HG03135 (cell line): Measurements from ENCODE around the gene CPSF4.
A peak's percentile ranks its signal among the peaks of the same experiment; 100 is the strongest.
"Not testable (repeated sequence)": the region's sequence is repeated elsewhere in the genome, so short reads cannot be mapped to it uniquely, and the experiment has no call there.

Experiments used
- ATAC-seq: cut with Tn5 transposase; IDR thresholded peaks from one replicate; pipeline ENCODE4 v1.9.1; 2021; ENCODE audit warnings: mild to moderate bottlenecking, moderate library complexity; ENCODE audit not compliant: unreplicated experiment

CPSF4 gene

GRCh38 chr7:99478464-99479440, 40.0 kb downstream of the CPSF4 start:
- no peak for ATAC-seq

- ATAC-seq, result no peak
Measured at GRCh38 chr7:99485094-99485493, 46.4 kb downstream of the CPSF4 start.

DNA sequence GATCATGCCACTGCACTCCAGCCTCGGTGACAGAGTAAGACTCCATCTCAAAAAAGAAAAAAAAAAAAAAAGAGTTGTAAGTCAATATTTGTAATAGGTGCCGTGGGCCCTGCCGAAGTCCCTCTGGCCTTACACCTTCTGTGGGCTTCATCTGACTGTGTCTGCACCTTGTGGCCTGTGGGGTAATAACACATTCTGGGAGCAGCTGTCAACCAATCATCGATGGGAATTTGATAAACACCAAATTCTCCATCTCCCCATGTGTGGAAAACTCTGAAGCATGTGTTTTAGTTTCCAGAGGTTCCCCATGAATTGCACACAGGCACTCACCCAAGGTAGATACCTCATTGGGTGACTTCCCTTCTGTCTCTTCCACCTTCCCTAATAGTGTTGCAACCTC, 50.5 kb downstream of the CPSF4 start:
- ATAC-seq, result no peak

DNA sequence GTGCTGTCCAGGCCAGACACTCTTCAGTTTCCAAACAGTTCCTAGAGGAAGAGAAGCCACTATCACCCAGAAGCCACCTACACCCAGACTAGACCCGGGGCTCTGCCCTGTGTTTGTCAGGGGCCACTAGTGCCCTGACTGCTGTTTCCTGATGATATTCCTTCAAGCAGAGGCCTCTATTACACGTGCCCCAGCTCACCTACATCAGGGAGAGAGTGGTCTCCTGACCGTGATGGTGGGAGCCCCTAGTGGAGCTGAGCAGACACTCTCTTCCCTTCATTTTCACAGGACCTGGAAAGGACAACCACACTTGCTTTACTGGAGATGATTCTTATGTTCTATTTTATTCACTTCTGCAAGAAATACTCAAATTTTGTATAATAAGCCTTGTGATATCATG, 52.1 kb downstream of the CPSF4 start:
- ATAC-seq, result no peak

DNA sequence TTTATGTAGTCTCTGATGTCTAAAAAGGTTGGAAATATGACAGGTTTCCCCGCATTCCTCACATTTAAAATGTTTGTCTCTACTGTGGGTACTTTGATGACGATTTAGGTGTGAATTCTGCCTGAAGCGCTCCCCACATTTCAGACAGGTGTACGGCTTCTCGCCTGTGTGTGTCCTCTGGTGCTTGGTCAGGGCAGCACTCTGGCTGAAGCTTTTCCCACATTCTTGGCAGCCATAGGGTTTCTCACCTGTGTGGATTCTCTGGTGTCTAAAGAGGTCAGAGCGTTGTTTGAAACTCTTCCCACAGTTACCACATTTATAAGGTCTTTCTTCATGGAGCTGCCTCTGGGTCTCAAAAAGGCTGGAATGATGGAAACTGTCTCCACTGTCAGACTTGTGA, 55.1 kb downstream of the CPSF4 start:
- no peak for ATAC-seq

DNA sequence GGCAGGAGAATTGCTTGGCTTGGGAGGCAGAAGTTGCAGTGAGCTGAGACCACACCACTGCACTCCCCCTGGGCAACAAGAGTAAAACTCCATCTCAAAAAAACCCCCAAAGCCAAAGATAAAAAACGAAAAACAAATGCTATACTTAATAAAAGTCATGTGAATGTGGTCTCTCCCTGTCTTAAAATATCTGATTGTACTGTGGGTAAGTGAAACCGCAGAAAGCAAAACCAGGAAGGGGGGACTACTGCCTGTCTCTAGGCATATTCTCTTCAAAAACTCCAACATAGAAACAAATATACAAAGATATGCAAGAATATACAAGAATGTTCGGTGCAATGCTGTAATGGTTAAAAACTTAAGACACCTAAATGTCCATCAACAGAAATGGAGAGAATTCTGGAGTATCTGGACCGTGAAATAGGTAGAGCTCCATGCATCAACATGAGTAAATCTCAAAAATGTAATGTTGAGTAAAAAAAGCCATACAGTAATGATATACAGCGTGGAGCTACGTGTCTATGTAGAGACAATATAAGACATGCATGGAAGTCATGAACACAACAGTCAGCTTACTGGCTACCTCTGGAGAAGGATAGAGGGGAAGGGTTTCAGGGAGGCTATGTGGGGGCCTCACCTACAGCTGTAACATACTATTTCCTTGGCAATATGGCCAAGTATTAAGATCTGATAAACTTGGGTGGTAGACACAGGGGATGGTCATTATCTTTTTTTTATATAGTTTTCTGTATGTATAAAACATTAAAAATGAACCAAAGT, 59.2 kb downstream of the CPSF4 start:
- no peak for ATAC-seq

GRCh38 chr7:99498546-99498944, 59.8 kb downstream of the CPSF4 start:
- ATAC-seq, result no peak

DNA sequence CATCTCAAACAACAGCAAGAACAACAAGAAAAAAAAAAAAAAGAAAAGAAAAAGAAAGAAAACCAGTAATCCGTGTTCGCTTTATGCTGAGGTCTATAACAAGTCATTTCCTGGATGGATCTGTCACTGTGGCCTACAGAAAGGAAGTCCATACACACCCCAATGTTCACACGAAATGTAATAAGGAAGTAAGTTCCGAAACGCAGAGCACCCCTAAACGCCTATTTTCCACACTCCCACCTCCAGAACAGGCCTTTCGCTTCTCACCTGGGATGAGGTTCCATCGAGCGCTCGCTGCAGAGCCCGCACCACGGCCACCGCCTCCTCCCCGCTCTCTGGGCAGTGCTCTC, 60.6 kb downstream of the CPSF4 start:
- ATAC-seq, result no peak

GRCh38 chr7:99499721-99500636, 61.2 kb downstream of the CPSF4 start, which contains the start of gene ZNF394:
Gene ZNF394, minus strand, starts transcription at chr7:99500281. Its CDS starts 188 bp downstream, at chr7:99500093.
- peak; percentile 43 for ATAC-seq

DNA sequence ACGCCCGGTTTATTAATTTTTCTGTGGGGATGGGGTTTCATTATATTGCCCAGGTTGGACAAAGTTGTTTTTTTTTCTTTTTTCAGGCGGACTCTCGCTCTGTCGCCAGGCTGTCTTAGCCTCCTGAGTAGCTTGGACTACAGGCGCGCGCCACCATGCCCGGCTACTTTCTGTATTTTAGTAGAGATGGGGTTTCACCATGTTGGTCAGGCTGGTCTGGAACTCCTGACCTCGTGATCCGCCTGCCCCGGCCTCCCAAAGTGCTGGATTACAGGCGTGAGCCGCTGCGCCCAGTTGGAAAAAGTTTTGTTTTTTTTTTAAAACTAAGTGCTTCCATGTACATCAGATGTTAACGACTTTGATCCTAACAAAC, 61.9 kb downstream of the CPSF4 start:
- ATAC-seq, result no peak

DNA sequence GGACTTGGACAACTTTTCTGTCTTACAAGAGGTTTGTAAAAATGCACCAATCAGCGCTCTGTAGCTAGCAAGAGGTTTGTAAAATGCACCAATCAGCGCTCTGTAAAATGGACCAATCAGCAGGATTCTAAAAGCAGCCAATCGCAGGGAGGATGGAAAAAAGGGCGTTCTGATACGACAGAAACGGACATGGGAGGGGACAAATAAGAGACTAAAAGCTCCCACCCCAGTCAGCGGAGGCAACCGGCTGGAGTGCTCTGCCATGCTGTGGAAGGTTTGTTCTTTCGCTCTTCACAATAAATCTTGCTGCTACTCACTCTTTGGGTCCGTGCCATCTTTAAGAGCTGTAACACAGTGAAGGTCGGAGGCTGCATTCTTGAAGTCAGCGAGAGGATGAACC, 62.5 kb downstream of the CPSF4 start:
- not testable (repeated sequence) for ATAC-seq

GRCh38 chr7:99504281-99504602, 65.5 kb downstream of the CPSF4 start:
- ATAC-seq, result no peak

- ATAC-seq, result peak; percentile 79
Measured at GRCh38 chr7:99504603-99505323, 66.0 kb downstream of the CPSF4 start, which contains the start of gene ZKSCAN5. Gene ZKSCAN5, plus strand, starts transcription at chr7:99504662. Its CDS starts 1,383 bp downstream, at chr7:99506045.

DNA sequence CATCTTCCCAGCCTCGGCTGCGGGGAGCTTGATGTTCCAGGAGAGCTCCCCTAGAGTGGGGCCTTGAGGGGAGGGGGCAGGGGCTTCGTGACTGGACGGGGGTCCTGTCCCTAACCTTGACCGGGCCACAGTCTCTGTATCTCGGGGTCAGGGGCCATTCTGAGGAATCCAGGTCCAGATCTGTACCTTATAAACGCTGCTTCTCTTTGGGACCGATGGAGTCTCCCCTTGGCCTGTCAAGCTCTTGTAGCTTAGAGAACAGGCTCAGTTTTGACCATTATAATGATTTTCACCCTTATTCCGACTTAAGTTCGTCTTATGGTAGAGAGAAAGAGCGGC, 66.5 kb downstream of the CPSF4 start:
- peak; percentile 9 for ATAC-seq
